ENCODE data around the gene DBF4B. TPM values are rescaled to one million over a fixed set of nuclear protein-coding genes. Genes with fewer than 3 reads are reported as not detected.

Gene DBF4B
- total RNA-seq, 1 donor from 2014 or later, result 22.5 TPM

DNA sequence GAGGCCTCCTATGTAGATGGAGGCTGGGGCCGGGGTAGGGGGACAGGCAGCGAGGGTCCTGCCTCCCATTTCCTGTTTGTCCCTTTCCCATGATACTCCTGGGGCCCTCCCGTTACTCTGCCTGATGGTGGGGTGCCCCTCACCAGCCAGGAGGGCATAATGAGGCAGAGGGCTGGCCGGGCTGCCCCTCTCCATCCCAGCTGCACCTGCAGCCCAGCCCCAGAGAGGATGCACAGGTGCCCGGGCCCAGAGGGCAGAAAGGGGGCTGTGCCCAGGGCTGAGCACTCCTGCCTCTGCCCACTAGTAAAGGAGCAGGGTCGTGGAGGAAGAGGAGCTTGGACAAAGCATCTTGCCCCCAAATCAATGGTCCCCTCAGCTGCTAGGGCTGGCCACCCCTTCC is 60.8 kb downstream of the DBF4B start:
- intact Hi-C loops (cut with micrococcal nuclease), result no loop called here
- H3K27me3 Mint-ChIP-seq (ENCODE audit: insufficient read depth), result peaks cover 9% of the 10 kb centered on the region
- H3K4me3 Mint-ChIP-seq, result no peak overlapping the region
- no peaks in the 10 kb centered on the region for H3K36me3 Mint-ChIP-seq (ENCODE audit: low read depth)
- no peak overlapping the region for H3K27ac Mint-ChIP-seq
- H3K9me3 Mint-ChIP-seq, result no peaks in the 10 kb centered on the region
- no peaks in the 10 kb centered on the region for H3K4me1 Mint-ChIP-seq (ENCODE audit: low read depth)
- no peak for DNase-seq (ENCODE audit: low spot score)

- H3K4me1 Mint-ChIP-seq (ENCODE audit: low read depth), result no peaks in the 10 kb centered on the region
Measured at GRCh38 chr17:44769647-44770084, 61.2 kb downstream of the DBF4B start.

DNA sequence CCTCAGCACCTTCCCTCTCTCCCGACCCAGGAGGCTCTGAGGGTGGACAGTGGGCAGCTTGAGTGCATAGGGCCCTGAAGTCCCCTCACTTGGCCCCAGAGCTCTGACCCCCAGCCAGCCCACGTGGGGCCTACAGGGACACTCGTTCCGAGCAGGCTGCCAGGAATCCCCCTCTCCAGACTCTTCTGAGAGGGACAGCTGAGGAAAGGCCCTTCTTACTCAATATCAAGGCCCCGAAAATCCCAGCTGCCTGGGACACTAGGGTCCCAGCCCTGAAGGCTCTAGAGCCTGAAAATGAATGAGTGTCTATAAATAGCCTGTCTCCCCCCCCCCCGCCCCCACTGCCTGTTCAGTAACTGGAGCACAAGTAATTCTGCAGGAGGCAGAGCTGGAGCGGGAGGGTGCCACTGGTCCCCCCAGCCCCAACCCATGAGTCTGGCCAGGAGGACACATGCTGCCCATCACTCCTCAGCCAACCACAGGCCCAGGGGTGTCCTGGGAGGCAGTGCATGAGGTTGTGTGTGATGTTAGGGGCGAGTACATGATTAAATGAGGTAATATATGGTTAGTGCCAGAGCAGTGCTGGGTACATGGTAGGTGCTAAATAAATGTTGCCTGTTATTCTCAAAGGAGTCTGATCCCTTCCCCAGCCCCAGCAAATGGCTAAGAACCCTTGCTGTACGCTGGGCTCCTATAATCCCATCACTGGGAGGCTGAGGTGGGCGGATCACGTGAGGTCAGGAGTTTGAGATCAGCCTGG is 61.9 kb downstream of the DBF4B start:
- no peak overlapping the region for H3K27ac Mint-ChIP-seq
- no peaks in the 10 kb centered on the region for H3K4me1 Mint-ChIP-seq (ENCODE audit: low read depth)
- H3K4me3 Mint-ChIP-seq, result no peak overlapping the region
- intact Hi-C loops (cut with micrococcal nuclease), result loop anchor here (10.0 kb wide), 1 partner anchor 174 kb away; the partner anchor contains the start of gene KIF18B
- peaks cover 7% of the 10 kb centered on the region for H3K27me3 Mint-ChIP-seq (ENCODE audit: insufficient read depth)
- no peak for DNase-seq (ENCODE audit: low spot score)
- no peaks in the 10 kb centered on the region for H3K36me3 Mint-ChIP-seq (ENCODE audit: low read depth)
- no peaks in the 10 kb centered on the region for H3K9me3 Mint-ChIP-seq

More at GRCh38 chr17:44769647-44770084, 61.2 kb downstream of the DBF4B start:
- Mint-ChIP-seq H3K36me3 (ENCODE audit: low read depth) (no peaks in the 10 kb centered on the region), H3K4me3 (no peak overlapping the region), H3K27me3 (ENCODE audit: insufficient read depth) (peaks cover 7% of the 10 kb centered on the region), H3K9me3 (no peaks in the 10 kb centered on the region), H3K27ac (no peak overlapping the region)
- no peak for DNase-seq (ENCODE audit: low spot score)
- intact Hi-C loops (cut with micrococcal nuclease), result loop anchor here (10.0 kb wide), 1 partner anchor 175 kb away; the partner anchor contains the start of gene KIF18B

DNA sequence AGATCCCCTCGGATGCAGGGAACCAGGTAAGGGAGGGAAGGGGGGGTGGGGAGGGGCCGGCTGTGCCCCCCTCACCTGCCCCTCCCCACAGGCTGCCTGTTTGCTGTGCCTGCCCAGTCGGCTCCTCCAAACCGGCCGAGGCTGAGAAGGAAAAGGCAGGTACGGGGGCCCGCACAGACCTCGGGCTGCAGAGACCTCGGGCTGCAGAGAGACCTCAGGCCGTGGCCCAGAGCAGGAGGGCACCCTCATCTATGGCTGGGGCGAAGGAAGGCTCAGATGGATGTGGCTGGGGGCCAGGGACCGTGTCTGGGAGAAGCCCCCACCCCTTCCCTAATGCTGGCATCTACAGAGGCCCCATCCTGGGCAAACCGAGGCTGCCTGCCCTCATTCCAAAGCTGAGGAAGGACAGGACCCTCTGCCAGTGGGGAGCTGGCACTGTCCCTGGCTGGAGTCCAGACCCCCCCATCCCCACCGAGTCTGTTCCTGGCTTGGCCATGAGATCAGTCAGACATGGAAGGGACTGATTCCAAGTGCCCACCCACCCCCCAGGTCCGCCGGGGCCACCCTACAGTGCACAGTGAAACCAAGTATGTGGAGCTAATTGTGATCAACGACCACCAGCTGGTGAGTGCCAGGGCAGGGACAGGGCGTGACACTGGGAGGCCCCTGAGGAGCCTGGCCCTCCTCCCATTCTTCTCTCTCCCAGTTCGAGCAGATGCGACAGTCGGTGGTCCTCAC is 64.0 kb downstream of the DBF4B start:
- Mint-ChIP-seq H3K4me1 (ENCODE audit: low read depth) (no peaks in the 10 kb centered on the region), H3K9me3 (no peaks in the 10 kb centered on the region), H3K4me3 (no peak overlapping the region), H3K27ac (no peak overlapping the region), H3K36me3 (ENCODE audit: low read depth) (no peaks in the 10 kb centered on the region), H3K27me3 (ENCODE audit: insufficient read depth) (peaks cover 7% of the 10 kb centered on the region)
- intact Hi-C loops (cut with micrococcal nuclease), result loop anchor here (10.0 kb wide), 1 partner anchor 172 kb away; the partner anchor contains the start of gene KIF18B
- DNase-seq (ENCODE audit: low spot score), result no peak

- Mint-ChIP-seq H3K27ac (no peak overlapping the region), H3K9me3 (no peaks in the 10 kb centered on the region), H3K4me1 (ENCODE audit: low read depth) (no peaks in the 10 kb centered on the region), H3K4me3 (no peak overlapping the region), H3K36me3 (ENCODE audit: low read depth) (no peaks in the 10 kb centered on the region), H3K27me3 (ENCODE audit: insufficient read depth) (peaks cover 7% of the 10 kb centered on the region)
- intact Hi-C loops (cut with micrococcal nuclease), result loop anchor here (10.0 kb wide), 1 partner anchor 172 kb away; the partner anchor contains the start of gene KIF18B
- no peak for DNase-seq (ENCODE audit: low spot score)
Measured at GRCh38 chr17:44773140-44773539, 64.7 kb downstream of the DBF4B start.

DNA sequence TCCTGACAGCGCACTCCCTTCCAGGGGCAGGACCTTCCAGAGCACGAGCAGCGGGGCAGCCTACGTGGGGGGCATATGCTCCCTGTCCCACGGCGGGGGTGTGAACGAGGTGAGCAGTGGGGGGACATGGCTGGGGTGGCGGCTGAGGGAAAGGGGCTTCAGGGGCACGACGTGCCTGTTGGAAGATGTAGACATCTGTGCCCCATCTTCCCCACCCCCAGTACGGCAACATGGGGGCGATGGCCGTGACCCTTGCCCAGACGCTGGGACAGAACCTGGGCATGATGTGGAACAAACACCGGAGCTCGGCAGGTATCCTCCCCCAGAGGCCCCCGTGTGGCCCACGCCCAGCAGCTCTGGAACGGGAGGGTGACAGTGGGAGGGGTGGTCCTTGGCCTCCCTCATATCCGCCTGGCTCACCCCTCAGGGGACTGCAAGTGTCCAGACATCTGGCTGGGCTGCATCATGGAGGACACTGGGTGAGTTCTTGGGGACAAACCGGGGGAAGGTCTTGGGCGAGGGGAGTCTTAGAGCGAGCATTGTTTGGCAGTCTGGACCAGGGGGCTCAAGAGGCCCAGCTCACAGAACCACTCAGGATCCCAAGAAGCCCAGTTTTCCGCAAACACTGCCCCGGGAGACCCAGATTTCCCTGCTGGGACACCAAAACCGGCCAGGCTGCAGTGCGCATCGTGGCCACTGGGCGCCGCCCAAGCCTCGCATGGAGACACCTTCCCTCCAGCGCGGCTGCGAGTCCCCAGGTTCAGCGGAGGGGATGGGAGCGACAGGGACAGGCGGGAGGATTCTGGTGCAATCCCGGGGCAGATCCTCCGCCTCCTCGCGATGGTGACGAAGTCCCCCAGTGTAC is 66.0 kb downstream of the DBF4B start:
- peak overlapping the region; percentile 80 for H3K27ac Mint-ChIP-seq
- intact Hi-C loops (cut with micrococcal nuclease), result loop anchor here (1.0 to 10.0 kb wide), 9 partner anchors 66 to 361 kb away; partner anchors contain the start of genes ACBD4, C1QL1, CCDC43 and DBF4B
- peak; percentile 79 for DNase-seq (ENCODE audit: low spot score)

DNA sequence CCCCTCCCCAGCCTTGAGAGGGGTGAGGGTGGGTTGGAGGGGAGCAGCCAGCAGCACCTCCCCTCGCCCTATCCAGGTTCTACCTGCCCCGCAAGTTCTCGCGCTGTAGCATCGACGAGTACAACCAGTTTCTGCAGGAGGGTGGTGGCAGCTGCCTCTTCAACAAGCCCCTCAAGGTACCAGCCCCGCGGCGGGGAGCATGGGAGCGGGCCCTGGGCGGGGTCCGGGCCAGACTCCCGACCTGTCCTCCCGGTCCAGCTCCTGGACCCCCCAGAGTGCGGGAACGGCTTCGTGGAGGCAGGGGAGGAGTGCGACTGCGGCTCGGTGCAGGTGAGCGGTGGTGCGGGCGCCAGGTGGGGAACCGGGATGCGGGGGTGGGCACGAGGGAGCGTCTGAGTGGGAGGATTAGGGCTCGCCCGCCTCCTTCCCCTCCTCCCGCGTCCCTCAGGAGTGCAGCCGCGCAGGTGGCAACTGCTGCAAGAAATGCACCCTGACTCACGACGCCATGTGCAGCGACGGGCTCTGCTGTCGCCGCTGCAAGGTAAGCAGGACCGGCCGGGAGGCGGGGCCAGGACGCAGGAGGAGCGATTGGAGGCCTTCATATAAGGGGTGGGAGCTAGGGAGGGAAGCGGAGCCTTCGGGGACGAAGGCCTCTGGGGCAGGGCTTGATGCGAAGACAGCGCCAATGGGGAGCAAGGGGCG is 66.8 kb downstream of the DBF4B start:
- peak overlapping the region; percentile 52 for H3K27ac Mint-ChIP-seq
- peak; percentile 95 for DNase-seq (ENCODE audit: low spot score)
- no peaks in the 10 kb centered on the region for H3K4me1 Mint-ChIP-seq (ENCODE audit: low read depth)
- H3K27me3 Mint-ChIP-seq (ENCODE audit: insufficient read depth), result peaks cover 11% of the 10 kb centered on the region
- intact Hi-C loops (cut with micrococcal nuclease), result loop anchor here (1.0 to 10.0 kb wide), 9 partner anchors 67 to 360 kb away; partner anchors contain the start of genes ACBD4, C1QL1, CCDC43 and DBF4B
- H3K4me3 Mint-ChIP-seq, result peak overlapping the region; percentile 89
- H3K36me3 Mint-ChIP-seq (ENCODE audit: low read depth), result no peaks in the 10 kb centered on the region
- H3K9me3 Mint-ChIP-seq, result no peaks in the 10 kb centered on the region

More for the DNA sequence above, 66.0 kb downstream of the DBF4B start:
- Mint-ChIP-seq H3K27me3 (ENCODE audit: insufficient read depth) (peaks cover 7% of the 10 kb centered on the region), H3K9me3 (no peaks in the 10 kb centered on the region), H3K4me1 (ENCODE audit: low read depth) (no peaks in the 10 kb centered on the region), H3K36me3 (ENCODE audit: low read depth) (no peaks in the 10 kb centered on the region), H3K4me3 (peak overlapping the region; percentile 89)

- DNase-seq (ENCODE audit: low spot score), result no peak
- Mint-ChIP-seq H3K9me3 (no peaks in the 10 kb centered on the region), H3K4me1 (ENCODE audit: low read depth) (no peaks in the 10 kb centered on the region), H3K27me3 (ENCODE audit: insufficient read depth) (peaks cover 11% of the 10 kb centered on the region), H3K36me3 (ENCODE audit: low read depth) (no peaks in the 10 kb centered on the region), H3K27ac (no peak overlapping the region), H3K4me3 (peak overlapping the region; percentile 89)
- intact Hi-C loops (cut with micrococcal nuclease), result loop anchor here (1.0 to 10.0 kb wide), 9 partner anchors 68 to 359 kb away; partner anchors contain the start of genes ACBD4, C1QL1, CCDC43 and DBF4B
Measured at GRCh38 chr17:44775838-44776621, 67.6 kb downstream of the DBF4B start.

- H3K4me1 Mint-ChIP-seq (ENCODE audit: low read depth), result no peaks in the 10 kb centered on the region
- H3K36me3 Mint-ChIP-seq (ENCODE audit: low read depth), result no peaks in the 10 kb centered on the region
- H3K9me3 Mint-ChIP-seq, result no peaks in the 10 kb centered on the region
- H3K27me3 Mint-ChIP-seq (ENCODE audit: insufficient read depth), result peaks cover 9% of the 10 kb centered on the region
- no peak for DNase-seq (ENCODE audit: low spot score)
- H3K4me3 Mint-ChIP-seq, result peak overlapping the region; percentile 89
- intact Hi-C loops (cut with micrococcal nuclease), result loop anchor here (10.0 kb wide), 1 partner anchor 168 kb away; the partner anchor contains the start of gene KIF18B
- no peak overlapping the region for H3K27ac Mint-ChIP-seq
Measured at GRCh38 chr17:44776628-44777393, 68.3 kb downstream of the DBF4B start.

- intact Hi-C loops (cut with micrococcal nuclease), result loop anchor here (10.0 kb wide), 1 partner anchor 167 kb away; the partner anchor contains the start of gene KIF18B
- no peaks in the 10 kb centered on the region for H3K9me3 Mint-ChIP-seq
- no peak overlapping the region for H3K4me3 Mint-ChIP-seq
- H3K36me3 Mint-ChIP-seq (ENCODE audit: low read depth), result no peaks in the 10 kb centered on the region
- H3K4me1 Mint-ChIP-seq (ENCODE audit: low read depth), result no peaks in the 10 kb centered on the region
- H3K27me3 Mint-ChIP-seq (ENCODE audit: insufficient read depth), result peaks cover 12% of the 10 kb centered on the region
- DNase-seq (ENCODE audit: low spot score), result no peak
- H3K27ac Mint-ChIP-seq, result no peak overlapping the region
Measured at GRCh38 chr17:44777394-44778348, 69.2 kb downstream of the DBF4B start.
